ENCODE measurements around the gene GNG11. TPM values are rescaled to one million over a fixed set of nuclear protein-coding genes. Genes with fewer than 3 reads are reported as not detected.

Gene GNG11
- total RNA-seq, 1 donor from 2014 or later = 6.4 TPM

DNA sequence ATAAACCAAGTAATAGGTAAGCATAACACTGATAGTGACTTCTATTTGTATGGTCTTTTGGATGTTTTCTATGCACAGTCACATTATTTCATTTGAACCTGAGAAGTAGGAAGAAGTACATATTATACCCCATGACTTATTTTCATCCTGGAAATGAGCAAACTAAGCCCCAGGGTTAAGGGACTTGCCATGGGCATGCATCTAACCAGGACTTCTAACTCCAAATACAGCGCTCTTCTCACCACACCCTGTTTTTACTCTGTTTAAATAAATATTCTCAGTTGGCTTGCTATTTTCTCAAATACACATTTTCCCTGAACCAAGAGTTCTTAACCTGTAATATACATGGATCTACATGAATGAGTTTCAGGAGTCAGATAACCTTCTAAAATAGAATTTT lies 16.3 kb downstream of the GNG11 start:
- no peak overlapping the region for H3K27ac Mint-ChIP-seq
- H3K27me3 Mint-ChIP-seq (ENCODE audit: low read depth) = peaks cover 9% of the 10 kb centered on the region
- TF ChIP-seq, protein P1, sequence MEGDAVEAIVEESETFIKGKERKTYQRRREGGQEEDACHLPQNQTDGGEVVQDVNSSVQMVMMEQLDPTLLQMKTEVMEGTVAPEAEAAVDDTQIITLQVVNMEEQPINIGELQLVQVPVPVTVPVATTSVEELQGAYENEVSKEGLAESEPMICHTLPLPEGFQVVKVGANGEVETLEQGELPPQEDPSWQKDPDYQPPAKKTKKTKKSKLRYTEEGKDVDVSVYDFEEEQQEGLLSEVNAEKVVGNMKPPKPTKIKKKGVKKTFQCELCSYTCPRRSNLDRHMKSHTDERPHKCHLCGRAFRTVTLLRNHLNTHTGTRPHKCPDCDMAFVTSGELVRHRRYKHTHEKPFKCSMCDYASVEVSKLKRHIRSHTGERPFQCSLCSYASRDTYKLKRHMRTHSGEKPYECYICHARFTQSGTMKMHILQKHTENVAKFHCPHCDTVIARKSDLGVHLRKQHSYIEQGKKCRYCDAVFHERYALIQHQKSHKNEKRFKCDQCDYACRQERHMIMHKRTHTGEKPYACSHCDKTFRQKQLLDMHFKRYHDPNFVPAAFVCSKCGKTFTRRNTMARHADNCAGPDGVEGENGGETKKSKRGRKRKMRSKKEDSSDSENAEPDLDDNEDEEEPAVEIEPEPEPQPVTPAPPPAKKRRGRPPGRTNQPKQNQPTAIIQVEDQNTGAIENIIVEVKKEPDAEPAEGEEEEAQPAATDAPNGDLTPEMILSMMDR (IDR thresholded peaks at IDR 0.05; ENCODE audit: unreplicated experiment) = no peak
- H3K4me3 Mint-ChIP-seq = no peak overlapping the region
- no peak for DNase-seq (ENCODE audit: low spot score in 2 of 2, unreplicated experiment in 2 of 2)
- H3K4me1 Mint-ChIP-seq = no peaks in the 10 kb centered on the region
- no peaks in the 10 kb centered on the region for H3K9me3 Mint-ChIP-seq
- H3K36me3 Mint-ChIP-seq = no peaks in the 10 kb centered on the region

DNA sequence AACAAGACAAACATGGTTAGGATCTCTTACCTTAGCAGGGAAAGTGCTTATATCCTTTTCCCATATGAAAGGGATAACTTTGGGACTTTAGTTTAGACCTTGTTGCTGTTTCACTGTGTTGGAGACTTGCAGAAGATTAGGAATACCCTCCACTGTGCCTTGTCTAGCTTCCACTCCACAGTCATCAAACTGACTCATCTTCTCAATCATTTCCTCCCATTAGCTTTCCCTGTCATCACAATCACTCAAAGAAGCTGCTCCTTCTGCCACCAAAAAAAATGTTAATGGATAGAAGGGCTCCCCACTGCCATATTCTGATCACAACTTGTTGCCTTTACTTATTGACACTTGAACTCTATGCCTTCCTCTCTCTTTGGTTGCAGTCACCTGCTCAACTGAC lies 16.8 kb downstream of the GNG11 start:
- Mint-ChIP-seq H3K4me3 (no peak overlapping the region), H3K27ac (no peak overlapping the region), H3K36me3 (no peaks in the 10 kb centered on the region), H3K4me1 (no peaks in the 10 kb centered on the region), H3K27me3 (ENCODE audit: low read depth) (peaks cover 9% of the 10 kb centered on the region), H3K9me3 (no peaks in the 10 kb centered on the region)
- TF ChIP-seq, protein P1 (IDR thresholded peaks at IDR 0.05; ENCODE audit: unreplicated experiment) = no peak
- DNase-seq (ENCODE audit: low spot score in 2 of 2, unreplicated experiment in 2 of 2) = no peak

DNA sequence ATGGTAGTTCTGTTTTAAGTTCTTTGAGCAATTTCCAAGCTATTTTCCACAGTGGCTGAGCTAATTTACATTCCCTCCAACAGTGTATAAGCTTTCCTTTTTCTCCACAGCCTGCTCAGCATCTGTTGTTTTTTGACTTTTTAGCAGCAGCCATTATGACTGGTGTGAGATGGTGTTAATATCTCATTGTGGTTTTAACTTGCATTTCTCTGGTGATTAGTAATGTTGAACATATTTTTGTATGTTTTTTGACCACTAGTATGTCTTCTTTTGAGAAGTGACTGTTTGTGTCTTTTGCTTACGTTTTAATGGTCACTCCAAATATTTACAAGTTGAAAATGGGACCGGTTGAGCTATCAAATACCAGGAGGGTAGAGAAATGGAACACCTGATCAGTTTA lies 20.4 kb downstream of the GNG11 start:
- TF ChIP-seq, protein P1 (IDR thresholded peaks at IDR 0.05; ENCODE audit: unreplicated experiment) = no peak
- no peaks in the 10 kb centered on the region for H3K36me3 Mint-ChIP-seq
- H3K9me3 Mint-ChIP-seq = no peaks in the 10 kb centered on the region
- H3K27ac Mint-ChIP-seq = no peak overlapping the region
- DNase-seq (ENCODE audit: low spot score in 2 of 2, unreplicated experiment in 2 of 2) = no peak
- peaks cover 8% of the 10 kb centered on the region for H3K27me3 Mint-ChIP-seq (ENCODE audit: low read depth)
- H3K4me3 Mint-ChIP-seq = no peak overlapping the region
- peaks cover 7% of the 10 kb centered on the region for H3K4me1 Mint-ChIP-seq

DNA sequence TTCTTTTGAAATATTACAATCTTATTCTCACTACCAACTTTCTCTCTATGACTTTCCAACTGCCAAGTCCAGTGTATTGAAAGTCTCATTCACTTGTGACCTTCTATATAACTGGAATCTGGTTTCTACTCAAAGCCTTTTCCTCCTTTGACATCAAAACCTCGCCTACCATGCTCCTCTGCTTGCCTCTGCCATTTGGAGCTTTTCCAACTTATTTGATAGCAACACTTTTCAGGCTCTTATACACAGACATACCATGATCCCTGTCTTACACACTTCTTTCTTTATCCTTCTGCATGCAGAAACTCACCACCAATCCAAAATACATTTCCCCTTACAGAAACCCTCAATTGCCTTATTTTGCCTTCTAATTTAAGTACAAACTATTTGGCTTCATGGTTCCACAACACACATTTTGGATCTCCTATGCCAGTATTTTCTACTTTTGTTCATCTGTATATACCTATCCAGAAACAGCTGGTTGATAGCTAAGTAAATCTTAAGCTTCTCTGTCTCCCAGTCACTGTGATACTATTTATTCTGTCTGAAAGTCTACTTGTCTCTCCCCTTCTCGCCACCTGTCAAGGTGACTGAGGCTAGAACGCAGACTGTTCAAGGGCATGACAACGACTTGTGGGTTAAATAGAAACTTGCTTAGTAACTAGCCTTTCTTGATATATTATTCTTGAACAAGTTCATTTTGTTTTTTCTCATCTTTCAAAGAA lies 22.4 kb downstream of the GNG11 start:
- H3K9me3 Mint-ChIP-seq = no peaks in the 10 kb centered on the region
- peaks cover 7% of the 10 kb centered on the region for H3K4me1 Mint-ChIP-seq
- peaks cover 2% of the 10 kb centered on the region for H3K27me3 Mint-ChIP-seq (ENCODE audit: low read depth)
- H3K4me3 Mint-ChIP-seq = no peak overlapping the region
- H3K27ac Mint-ChIP-seq = no peak overlapping the region
- DNase-seq (ENCODE audit: low spot score in 2 of 2, unreplicated experiment in 2 of 2) = no peak
- TF ChIP-seq, protein P1 (IDR thresholded peaks at IDR 0.05; ENCODE audit: unreplicated experiment) = no peak
- H3K36me3 Mint-ChIP-seq = no peaks in the 10 kb centered on the region

DNA sequence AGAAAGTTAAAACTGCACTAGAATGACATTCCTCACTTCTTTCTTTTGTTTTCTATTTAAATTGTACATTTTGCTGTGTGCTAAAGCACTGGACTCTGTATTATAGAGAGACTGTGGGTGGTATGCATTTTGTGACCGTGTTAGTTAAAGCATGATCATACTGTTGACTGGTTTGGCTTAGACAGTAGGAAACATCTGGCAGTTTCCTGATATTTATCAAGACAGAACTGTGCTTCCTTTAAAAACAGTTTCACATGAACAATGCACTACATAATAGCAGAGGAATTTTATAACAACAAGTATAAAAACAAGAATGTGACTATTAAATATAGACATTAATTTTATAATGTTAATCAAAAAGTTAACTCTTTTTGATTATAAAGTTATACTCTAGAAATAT lies 23.1 kb downstream of the GNG11 start:
- TF ChIP-seq, protein P1 (IDR thresholded peaks at IDR 0.05; ENCODE audit: unreplicated experiment) = no peak
- H3K4me1 Mint-ChIP-seq = peaks cover 7% of the 10 kb centered on the region
- H3K4me3 Mint-ChIP-seq = no peak overlapping the region
- H3K27ac Mint-ChIP-seq = no peak overlapping the region
- peaks cover 2% of the 10 kb centered on the region for H3K27me3 Mint-ChIP-seq (ENCODE audit: low read depth)
- H3K9me3 Mint-ChIP-seq = no peaks in the 10 kb centered on the region
- H3K36me3 Mint-ChIP-seq = no peaks in the 10 kb centered on the region
- no peak for DNase-seq (ENCODE audit: low spot score in 2 of 2, unreplicated experiment in 2 of 2)

Measured in mesothelial cell of epicardium (in vitro differentiated cells).